ENCODE data around the gene CCDC201.
"Not testable (repeated sequence)": the region's sequence is repeated elsewhere in the genome, so short reads cannot be mapped to it uniquely, and the experiment has no call there.

Gene CCDC201

GRCh38 chr7:45872116-45873034 lies 507 bp downstream of the CCDC201 start:
- no peak for DNase-seq

GRCh38 chr7:45869426-45869825 lies 3.5 kb downstream of the CCDC201 start:
- DNase-seq = no peak

- DNase-seq = no peak
Observed at GRCh38 chr7:45867471-45867870, 5.4 kb downstream of the CCDC201 start.

GRCh38 chr7:45865594-45866410 lies 7.1 kb downstream of the CCDC201 start:
- DNase-seq = no peak

GRCh38 chr7:45863715-45864114 lies 9.2 kb downstream of the CCDC201 start:
- no peak for DNase-seq

GRCh38 chr7:45856888-45857287 lies 16.0 kb downstream of the CCDC201 start:
- not testable (repeated sequence) for DNase-seq

GRCh38 chr7:45855680-45856079 lies 17.2 kb downstream of the CCDC201 start:
- not testable (repeated sequence) for DNase-seq

- DNase-seq = not testable (repeated sequence)
Observed at GRCh38 chr7:45853491-45853890, 19.4 kb downstream of the CCDC201 start.

- DNase-seq = not testable (repeated sequence)
Observed at GRCh38 chr7:45852984-45853383, 19.9 kb downstream of the CCDC201 start.

- DNase-seq = not testable (repeated sequence)
Observed at GRCh38 chr7:45848734-45849133, 24.1 kb downstream of the CCDC201 start.

- DNase-seq = not testable (repeated sequence)
Observed at GRCh38 chr7:45846536-45846935, 26.3 kb downstream of the CCDC201 start.

GRCh38 chr7:45841926-45842717 lies 30.8 kb downstream of the CCDC201 start:
- DNase-seq = peak; percentile 42

- DNase-seq = not testable (repeated sequence)
Observed at GRCh38 chr7:45838852-45839251, 34.0 kb downstream of the CCDC201 start.

- DNase-seq = not testable (repeated sequence)
Observed at GRCh38 chr7:45832433-45833177, 40.3 kb downstream of the CCDC201 start.

- not testable (repeated sequence) for DNase-seq
Observed at GRCh38 chr7:45829846-45830245, 43.0 kb downstream of the CCDC201 start.

- DNase-seq = not testable (repeated sequence)
Observed at GRCh38 chr7:45827731-45828130, 45.2 kb downstream of the CCDC201 start.

- not testable (repeated sequence) for DNase-seq
Observed at GRCh38 chr7:45826550-45826949, 46.3 kb downstream of the CCDC201 start.

- not testable (repeated sequence) for DNase-seq
Observed at GRCh38 chr7:45818763-45819162, 54.1 kb downstream of the CCDC201 start.

GRCh38 chr7:45817913-45818312 lies 55.0 kb downstream of the CCDC201 start:
- not testable (repeated sequence) for DNase-seq

- DNase-seq = not testable (repeated sequence)
Observed at GRCh38 chr7:45817016-45817415, 55.9 kb downstream of the CCDC201 start.

GRCh38 chr7:45814216-45815118 lies 58.4 kb downstream of the CCDC201 start:
- not testable (repeated sequence) for DNase-seq
